HG03103 (cell line): Measurements from ENCODE around the gene HOTAIR.

Experiments used
- ATAC-seq: cut with Tn5 transposase; IDR thresholded peaks from one replicate; pipeline ENCODE4 v1.9.1; 2021; ENCODE audit warnings: low read depth; ENCODE audit not compliant: unreplicated experiment

The HOTAIR gene

GRCh38 chr12:54011665-54012532 is 37.1 kb upstream of the HOTAIR start:
- no peak for ATAC-seq

GRCh38 chr12:54010972-54011664 is 36.4 kb upstream of the HOTAIR start:
- no peak for ATAC-seq

- ATAC-seq: no peak
These were observed 35.6 kb upstream of the HOTAIR start for GRCh38 chr12:54010053-54010971.

GRCh38 chr12:54009171-54010052 is 34.7 kb upstream of the HOTAIR start:
- no peak for ATAC-seq

- no peak for ATAC-seq
These were observed 33.5 kb upstream of the HOTAIR start for GRCh38 chr12:54008260-54008552.

GRCh38 chr12:54007538-54008259 is 32.9 kb upstream of the HOTAIR start:
- no peak for ATAC-seq

GRCh38 chr12:54006559-54007220 is 31.9 kb upstream of the HOTAIR start:
- ATAC-seq: no peak

GRCh38 chr12:54005853-54006558 is 31.3 kb upstream of the HOTAIR start:
- ATAC-seq: no peak

GRCh38 chr12:54005531-54005852 is 30.7 kb upstream of the HOTAIR start:
- ATAC-seq: no peak

GRCh38 chr12:54004841-54005530 is 30.2 kb upstream of the HOTAIR start:
- ATAC-seq: no peak

- no peak for ATAC-seq
These were observed 29.5 kb upstream of the HOTAIR start for GRCh38 chr12:54004063-54004840.

- ATAC-seq: no peak
These were observed 28.9 kb upstream of the HOTAIR start for GRCh38 chr12:54003625-54004024.

GRCh38 chr12:54002915-54003389 is 28.2 kb upstream of the HOTAIR start:
- ATAC-seq: no peak

- ATAC-seq: no peak
These were observed 27.6 kb upstream of the HOTAIR start for GRCh38 chr12:54002278-54002914.

GRCh38 chr12:54001283-54002187 is 26.8 kb upstream of the HOTAIR start:
- no peak for ATAC-seq
